HG03159 (cell line): Measurements from ENCODE around the gene NCAPD3.

Source experiments
- ATAC-seq: cut with Tn5 transposase; IDR thresholded peaks from one replicate; pipeline ENCODE4 v1.9.1; 2021; ENCODE audit warnings: mild to moderate bottlenecking, moderate library complexity; ENCODE audit not compliant: unreplicated experiment

Gene NCAPD3

GRCh38 chr11:134252346-134253187 is 28.8 kb upstream of the NCAPD3 start:
- ATAC-seq = peak; percentile 24

GRCh38 chr11:134250675-134251074 is 26.9 kb upstream of the NCAPD3 start:
- no peak for ATAC-seq

GRCh38 chr11:134250246-134250645 is 26.5 kb upstream of the NCAPD3 start:
- ATAC-seq = no peak

GRCh38 chr11:134248910-134249480 is 25.2 kb upstream of the NCAPD3 start:
- ATAC-seq = no peak

- ATAC-seq = no peak
These were observed 22.9 kb upstream of the NCAPD3 start for GRCh38 chr11:134246678-134247077.

GRCh38 chr11:134246100-134246499 is 22.3 kb upstream of the NCAPD3 start:
- ATAC-seq = no peak

GRCh38 chr11:134245434-134245833 is 21.7 kb upstream of the NCAPD3 start:
- ATAC-seq = no peak

- ATAC-seq = peak; percentile 86
These were observed 20.8 kb upstream of the NCAPD3 start for GRCh38 chr11:134244593-134244992.

- no peak for ATAC-seq
These were observed 20.1 kb upstream of the NCAPD3 start for GRCh38 chr11:134243913-134244312.

GRCh38 chr11:134242376-134242775 is 18.6 kb upstream of the NCAPD3 start:
- ATAC-seq = no peak

- no peak for ATAC-seq
These were observed 16.8 kb upstream of the NCAPD3 start for GRCh38 chr11:134240592-134240991.

GRCh38 chr11:134238956-134239355 is 15.2 kb upstream of the NCAPD3 start:
- ATAC-seq = no peak

- ATAC-seq = no peak
These were observed 13.8 kb upstream of the NCAPD3 start for GRCh38 chr11:134237557-134237922.

- no peak for ATAC-seq
These were observed 13.2 kb upstream of the NCAPD3 start for GRCh38 chr11:134236834-134237556.

- ATAC-seq = no peak
These were observed 11.6 kb upstream of the NCAPD3 start for GRCh38 chr11:134235399-134235798.

- ATAC-seq = no peak
These were observed 10.0 kb upstream of the NCAPD3 start for GRCh38 chr11:134233729-134234179.

- no peak for ATAC-seq
These were observed 8.3 kb upstream of the NCAPD3 start for GRCh38 chr11:134231958-134232659.

GRCh38 chr11:134230339-134230738 is 6.6 kb upstream of the NCAPD3 start:
- ATAC-seq = no peak

- ATAC-seq = no peak
These were observed 5.5 kb upstream of the NCAPD3 start for GRCh38 chr11:134229126-134229790.

GRCh38 chr11:134228625-134229024 is 4.9 kb upstream of the NCAPD3 start:
- peak; percentile 49 for ATAC-seq
